ENCODE data around the gene SEMA4D. TPM values are rescaled to one million over a fixed set of nuclear protein-coding genes. Genes with fewer than 3 reads are reported as not detected.

The SEMA4D gene
- total and polyA plus RNA-seq, 9 of the 15 experiments (the other 6 are each of a cell fraction or from before 2014, with no cell fraction given) = 0.38 to 5.1 (median 1.8) TPM

GRCh38 chr9:89491694-89492093, 6.2 kb downstream of the SEMA4D start:
- FAIRE-seq = no peak
- intact Hi-C loops (cut with micrococcal nuclease) = no loop called here
- ChIA-PET CTCF (ENCODE audit: low intra/inter-chr PET ratio) (no interaction called here), POLR2A (no interaction called here)
- Histone ChIP-seq H4K20me1 (replicated peaks; ENCODE audit: control insufficient read depth, insufficient read depth, low read length) (no peaks in the 10 kb centered on the region), H3K79me2 (ENCODE audit: control insufficient read depth, insufficient read depth, low read length) (no peaks in the 10 kb centered on the region), H3K9me3 (replicated peaks; ENCODE audit: control insufficient read depth, insufficient read depth, low read depth, low read length) (no peaks in the 10 kb centered on the region), H3K4me2 (ENCODE audit: insufficient read depth, low read length) (no peak overlapping the region), H3K4me3 (no peak overlapping the region), H3K9me1 (ENCODE audit: control insufficient read depth, insufficient read depth, low read length) (no peaks in the 10 kb centered on the region), H3K36me3 (ENCODE audit: control insufficient read depth, insufficient read depth, low read length) (no peaks in the 10 kb centered on the region), H2AFZ (ENCODE audit: low read depth, low read length) (no peak overlapping the region), H3K4me1 (replicated peaks in 1 of 2; ENCODE audit: control insufficient read depth in 2 of 2, insufficient read depth in 2 of 2, low read length in 2 of 2) (no peaks in the 10 kb centered on the region), H3K27ac (ENCODE audit: extremely low read depth, low read depth, low read length) (no peak overlapping the region), H3K9ac (ENCODE audit: insufficient read depth in 1 of 2, low read depth in 2 of 2, low read length in 2 of 2) (no peak overlapping the region), H3K27me3 (ENCODE audit: control insufficient read depth in 2 of 2, insufficient read depth in 2 of 2, low read length in 2 of 2) (peaks cover 0 to 33% of the 10 kb centered on the region in 2 experiments; a peak in 3 of 5 replicates)
- in situ Hi-C loops (cut with MboI) = no loop called here
- DNase-seq (ENCODE audit: extremely low read depth in 1 of 4, low spot score in 3 of 4) = no peak
- no peak for ATAC-seq
- 0% methylated on average over 6 of the region's 9 CpGs for WGBS (ENCODE audit: insufficient coverage, low coverage, missing lambda C conversion rate)
- BruUV-seq (replicated peaks) = no TSS peak
- TF ChIP-seq ZNF445 (CRISPR knock-in tag; IDR thresholded peaks at IDR 0.05; ENCODE audit: low read depth) (no peak), PHB (CRISPR knock-in tag; IDR thresholded peaks at IDR 0.05) (no peak), CREM (IDR thresholded peaks at IDR 0.05; ENCODE audit: low read depth) (no peak), NR3C1 (CRISPR knock-in tag; IDR thresholded peaks at IDR 0.05) (no peak), ZKSCAN8 (CRISPR knock-in tag; IDR thresholded peaks at IDR 0.05) (no peak), NBN (IDR thresholded peaks at IDR 0.05; ENCODE audit: low read depth) (no peak), HDGF (IDR thresholded peaks at IDR 0.05) (no peak), CBX1 (IDR thresholded peaks at IDR 0.05; ENCODE audit: low read depth) (no peak), ETV1 (tag; conservative IDR thresholded peaks at IDR 0.05; ENCODE audit: low read depth) (no peak), RREB1 (CRISPR knock-in tag; IDR thresholded peaks at IDR 0.05) (no peak), NONO (IDR thresholded peaks at IDR 0.05; ENCODE audit: low read depth in 2 of 2, low read length in 1 of 2) (no peak), PTRF (tag; IDR thresholded peaks at IDR 0.05) (no peak), STAG1 (CRISPR knock-in tag; IDR thresholded peaks at IDR 0.05; ENCODE audit: borderline replicate concordance) (no peak), KLF16 (IDR thresholded peaks at IDR 0.05) (no peak), RNF219 (CRISPR knock-in tag; IDR thresholded peaks at IDR 0.05) (no peak)

Measured in K562 (cell line).